DND-41 (cell line): Measurements from ENCODE around the gene SLX4IP.

Experiments used
- CTCF ChIP-seq: IDR thresholded peaks from 2 replicates; pipeline ENCODE4 v1.5.1; 2012; ENCODE audit warnings: borderline replicate concordance, low read length, moderate library complexity, mild to moderate bottlenecking; ENCODE audit not compliant: poor library complexity, severe bottlenecking; ENCODE audit errors: extremely low read depth
- EZH2 ChIP-seq: IDR thresholded peaks from 3 replicates; pipeline ENCODE4 v1.6.1; 2012; ENCODE audit warnings: borderline replicate concordance, low read depth, mild to moderate bottlenecking, moderate library complexity, low read length, inconsistent platforms; ENCODE audit not compliant: severe bottlenecking

DNA sequence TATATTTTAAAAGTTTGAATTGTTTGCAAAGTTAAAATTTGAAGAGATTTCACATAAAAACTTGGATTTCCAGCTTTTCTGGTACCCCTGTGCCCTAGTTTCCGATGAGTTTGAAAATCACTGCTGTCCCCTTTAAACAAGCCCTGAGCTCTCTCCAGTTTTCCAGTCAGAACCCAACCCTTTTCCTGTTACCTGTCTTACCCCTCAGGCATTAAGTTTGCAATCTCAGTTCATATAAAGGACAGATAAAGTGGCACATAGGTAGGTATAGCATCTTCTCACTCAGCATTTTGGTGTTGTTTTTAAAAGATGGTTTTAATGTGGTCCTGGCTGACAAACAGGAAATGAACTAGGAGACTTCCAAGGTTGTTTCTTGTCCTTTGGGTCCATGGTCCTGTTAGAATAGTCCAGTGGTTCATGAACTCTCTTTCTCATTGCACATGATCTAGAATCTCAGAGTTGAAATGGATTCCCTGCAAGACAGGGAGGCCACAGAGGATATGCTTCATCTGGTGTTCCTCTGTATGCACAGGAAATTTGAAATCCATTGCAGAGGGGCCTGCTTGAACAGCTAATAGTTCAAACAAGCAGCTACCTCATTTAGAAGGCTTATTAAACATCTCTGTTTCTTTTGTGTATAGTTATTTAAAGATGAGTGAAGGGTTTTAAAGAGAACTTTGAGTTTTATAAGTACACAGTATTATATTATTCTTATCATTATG, 156.0 kb downstream of the SLX4IP start:
- TF ChIP-seq CTCF = no peak
- TF ChIP-seq EZH2 = no peak
